ENCODE results near the gene SIGLEC10.
"Not testable (repeated sequence)": the region's sequence is repeated elsewhere in the genome, so short reads cannot be mapped to it uniquely, and the experiment has no call there.

Gene SIGLEC10

DNA sequence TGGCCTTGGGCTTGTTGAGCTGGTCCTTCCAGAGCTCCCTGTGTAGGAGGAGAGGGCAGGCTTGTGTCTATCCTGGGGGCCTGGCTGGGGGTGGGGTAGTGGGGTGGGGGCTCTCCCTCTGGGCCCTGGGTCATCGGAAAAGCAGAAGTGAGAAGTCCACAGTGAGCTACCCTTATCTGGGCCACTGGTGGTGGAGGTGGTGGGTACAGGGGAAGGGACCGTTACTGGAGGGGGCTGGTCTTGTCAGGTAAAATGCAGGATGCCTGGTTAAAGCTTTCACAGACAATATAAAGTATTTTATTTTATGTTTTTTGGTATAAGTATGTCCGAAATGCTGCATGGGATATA lies 342 bp upstream of the SIGLEC10 start:
- Histone ChIP-seq H3K4me2 (ENCODE audit: low read depth, low read length) (no peak overlapping the region), H3F3A (ENCODE audit: insufficient read depth, low read length) (no peaks in the 10 kb centered on the region), H3K79me2 (ENCODE audit: low read length) (no peaks in the 10 kb centered on the region), H3K36me3 (replicated peaks; ENCODE audit: insufficient read depth, low read length) (no peaks in the 10 kb centered on the region), H3K9me2 (replicated peaks; ENCODE audit: insufficient read depth, low read length) (no peaks in the 10 kb centered on the region), H3K9me3 (replicated peaks; ENCODE audit: insufficient read depth, low read length) (no peaks in the 10 kb centered on the region), H3K27ac (ENCODE audit: low read length) (no peak overlapping the region), H3K4me1 (ENCODE audit: low read length) (no peaks in the 10 kb centered on the region), H2AFZ (ENCODE audit: low read length) (no peak overlapping the region), H3K4me3 (ENCODE audit: low read length) (no peak overlapping the region), H3K9ac (ENCODE audit: low read length) (no peak overlapping the region), H4K20me1 (ENCODE audit: insufficient read depth, low read length) (no peaks in the 10 kb centered on the region), H3K27me3 (replicated peaks; ENCODE audit: insufficient read depth, low read length) (no peaks in the 10 kb centered on the region)
- TF ChIP-seq, protein P1, sequence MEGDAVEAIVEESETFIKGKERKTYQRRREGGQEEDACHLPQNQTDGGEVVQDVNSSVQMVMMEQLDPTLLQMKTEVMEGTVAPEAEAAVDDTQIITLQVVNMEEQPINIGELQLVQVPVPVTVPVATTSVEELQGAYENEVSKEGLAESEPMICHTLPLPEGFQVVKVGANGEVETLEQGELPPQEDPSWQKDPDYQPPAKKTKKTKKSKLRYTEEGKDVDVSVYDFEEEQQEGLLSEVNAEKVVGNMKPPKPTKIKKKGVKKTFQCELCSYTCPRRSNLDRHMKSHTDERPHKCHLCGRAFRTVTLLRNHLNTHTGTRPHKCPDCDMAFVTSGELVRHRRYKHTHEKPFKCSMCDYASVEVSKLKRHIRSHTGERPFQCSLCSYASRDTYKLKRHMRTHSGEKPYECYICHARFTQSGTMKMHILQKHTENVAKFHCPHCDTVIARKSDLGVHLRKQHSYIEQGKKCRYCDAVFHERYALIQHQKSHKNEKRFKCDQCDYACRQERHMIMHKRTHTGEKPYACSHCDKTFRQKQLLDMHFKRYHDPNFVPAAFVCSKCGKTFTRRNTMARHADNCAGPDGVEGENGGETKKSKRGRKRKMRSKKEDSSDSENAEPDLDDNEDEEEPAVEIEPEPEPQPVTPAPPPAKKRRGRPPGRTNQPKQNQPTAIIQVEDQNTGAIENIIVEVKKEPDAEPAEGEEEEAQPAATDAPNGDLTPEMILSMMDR (IDR thresholded peaks at IDR 0.05; ENCODE audit: low read length): no peak
- TF ChIP-seq EZH2phosphoT487 (IDR thresholded peaks at IDR 0.05; ENCODE audit: low read length): no peak
- TF ChIP-seq EZH2 (optimal IDR thresholded peaks at IDR 0.05; ENCODE audit: low read depth, low read length): no peak
- DNase-seq: no peak

DNA sequence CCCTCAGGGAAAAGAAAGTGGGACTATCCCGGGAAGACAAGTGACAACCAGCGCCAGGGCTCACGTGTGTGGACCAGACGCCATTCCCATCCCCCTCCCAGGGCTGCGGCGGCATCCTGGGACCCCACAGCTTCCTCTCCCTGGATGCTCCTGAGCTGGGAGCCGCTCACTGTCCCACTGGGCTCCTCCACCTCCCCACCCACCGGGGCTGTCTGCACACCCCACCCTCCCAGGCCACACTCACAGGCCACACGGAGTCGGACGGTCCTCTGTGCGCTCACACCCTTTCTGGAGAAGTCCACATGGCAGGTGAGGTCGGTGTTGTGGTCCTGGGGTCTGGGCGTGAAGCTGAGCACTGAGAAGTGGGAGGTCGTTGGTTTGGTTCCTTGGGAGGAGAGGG lies 1.0 kb downstream of the SIGLEC10 start:
- H4K20me1 ChIP-seq (ENCODE audit: insufficient read depth, low read length); H3K9ac ChIP-seq (ENCODE audit: low read length); H3K4me3 ChIP-seq (ENCODE audit: low read length); H3K4me1 ChIP-seq (ENCODE audit: low read length); H3K27me3 ChIP-seq (replicated peaks; ENCODE audit: insufficient read depth, low read length); DNase-seq; H2AFZ ChIP-seq (ENCODE audit: low read length); H3K27ac ChIP-seq (ENCODE audit: low read length); H3K9me2 ChIP-seq (replicated peaks; ENCODE audit: insufficient read depth, low read length); H3K9me3 ChIP-seq (replicated peaks; ENCODE audit: insufficient read depth, low read length); H3F3A ChIP-seq (ENCODE audit: insufficient read depth, low read length); H3K36me3 ChIP-seq (replicated peaks; ENCODE audit: insufficient read depth, low read length); H3K79me2 ChIP-seq (ENCODE audit: low read length); H3K4me2 ChIP-seq (ENCODE audit: low read depth, low read length): not testable (repeated sequence)

DNA sequence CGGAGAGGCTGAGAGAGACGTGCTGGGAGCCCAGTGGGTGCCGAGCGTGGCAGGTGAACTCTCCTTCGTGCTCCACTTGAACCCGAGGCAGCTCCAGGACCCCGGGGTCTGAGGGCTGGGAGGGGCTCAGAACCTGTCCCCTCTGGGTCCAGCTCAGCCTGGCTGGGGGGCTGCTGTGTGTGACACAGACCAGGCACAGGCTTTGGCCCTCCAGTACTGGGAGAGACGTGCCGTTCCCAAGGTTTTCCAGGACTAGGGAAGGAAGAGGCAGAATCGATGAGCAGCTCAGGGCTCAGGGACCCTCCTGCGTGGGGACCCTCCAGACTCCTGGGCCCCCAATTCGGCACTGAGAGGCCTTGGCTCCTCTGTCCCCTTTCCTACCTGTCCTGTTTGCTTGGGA lies 2.3 kb downstream of the SIGLEC10 start:
- TF ChIP-seq, protein P1 (IDR thresholded peaks at IDR 0.05; ENCODE audit: low read length): no peak
- TF ChIP-seq EZH2 (optimal IDR thresholded peaks at IDR 0.05; ENCODE audit: low read depth, low read length): no peak
- TF ChIP-seq EZH2phosphoT487 (IDR thresholded peaks at IDR 0.05; ENCODE audit: low read length): no peak
- H3F3A ChIP-seq (ENCODE audit: insufficient read depth, low read length): no peaks in the 10 kb centered on the region
- no peak overlapping the region for H3K4me2 ChIP-seq (ENCODE audit: low read depth, low read length)
- DNase-seq: no peak
- no peak overlapping the region for H3K4me3 ChIP-seq (ENCODE audit: low read length)
- H3K79me2 ChIP-seq (ENCODE audit: low read length): no peaks in the 10 kb centered on the region
- no peaks in the 10 kb centered on the region for H3K27me3 ChIP-seq (replicated peaks; ENCODE audit: insufficient read depth, low read length)
- no peaks in the 10 kb centered on the region for H3K9me3 ChIP-seq (replicated peaks; ENCODE audit: insufficient read depth, low read length)
- H3K36me3 ChIP-seq (replicated peaks; ENCODE audit: insufficient read depth, low read length): no peaks in the 10 kb centered on the region
- no peak overlapping the region for H3K27ac ChIP-seq (ENCODE audit: low read length)
- no peaks in the 10 kb centered on the region for H3K4me1 ChIP-seq (ENCODE audit: low read length)
- no peak overlapping the region for H3K9ac ChIP-seq (ENCODE audit: low read length)
- H2AFZ ChIP-seq (ENCODE audit: low read length): no peak overlapping the region
- no peaks in the 10 kb centered on the region for H4K20me1 ChIP-seq (ENCODE audit: insufficient read depth, low read length)
- H3K9me2 ChIP-seq (replicated peaks; ENCODE audit: insufficient read depth, low read length): no peaks in the 10 kb centered on the region

DNA sequence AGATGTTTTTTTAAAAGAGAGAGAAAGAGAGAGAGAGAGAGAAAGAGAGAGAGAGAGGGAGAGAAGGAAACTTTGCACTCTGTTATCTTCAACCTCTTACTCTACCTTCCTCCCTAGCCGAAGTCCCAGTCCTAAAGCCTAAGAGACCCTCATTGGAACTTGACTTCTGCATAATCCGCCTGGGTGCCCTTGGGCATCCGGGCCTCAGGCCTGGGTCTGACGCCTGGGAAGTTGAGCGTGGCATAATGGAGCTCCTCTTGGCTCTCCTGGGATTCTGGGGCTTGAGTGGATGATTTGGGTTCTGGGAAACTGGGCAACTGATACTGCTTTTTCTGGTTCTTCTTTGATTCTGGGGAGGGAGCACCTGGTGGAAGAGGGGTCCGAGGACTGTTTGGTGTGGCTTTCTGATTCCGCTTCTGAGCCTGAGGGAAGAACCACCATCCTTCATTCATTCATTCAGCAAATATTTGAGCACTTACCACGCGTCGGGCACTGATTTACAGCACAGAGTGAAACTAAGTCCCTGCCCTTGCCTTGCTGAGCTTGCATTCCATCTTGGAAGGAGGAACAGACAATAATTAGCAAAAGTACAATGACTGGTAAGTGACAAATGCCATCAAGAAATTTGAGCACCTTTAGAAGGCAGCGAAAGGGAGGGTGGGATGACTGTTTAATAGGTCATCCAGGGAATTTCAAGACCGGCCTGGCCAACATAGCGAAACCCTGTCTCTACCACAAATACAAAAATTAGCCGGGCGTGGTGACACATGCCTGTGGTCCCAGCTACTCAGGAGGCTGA lies 6.3 kb downstream of the SIGLEC10 start:
- Histone ChIP-seq H3K4me2 (ENCODE audit: low read depth, low read length) (no peak overlapping the region), H3K4me3 (ENCODE audit: low read length) (no peak overlapping the region), H3K27ac (ENCODE audit: low read length) (no peak overlapping the region), H4K20me1 (ENCODE audit: insufficient read depth, low read length) (no peaks in the 10 kb centered on the region), H3F3A (ENCODE audit: insufficient read depth, low read length) (no peaks in the 10 kb centered on the region), H3K9me3 (replicated peaks; ENCODE audit: insufficient read depth, low read length) (no peaks in the 10 kb centered on the region), H2AFZ (ENCODE audit: low read length) (no peak overlapping the region), H3K9ac (ENCODE audit: low read length) (no peak overlapping the region), H3K79me2 (ENCODE audit: low read length) (no peaks in the 10 kb centered on the region), H3K4me1 (ENCODE audit: low read length) (no peaks in the 10 kb centered on the region), H3K9me2 (replicated peaks; ENCODE audit: insufficient read depth, low read length) (no peaks in the 10 kb centered on the region), H3K27me3 (replicated peaks; ENCODE audit: insufficient read depth, low read length) (no peaks in the 10 kb centered on the region), H3K36me3 (replicated peaks; ENCODE audit: insufficient read depth, low read length) (no peaks in the 10 kb centered on the region)
- TF ChIP-seq EZH2 (optimal IDR thresholded peaks at IDR 0.05; ENCODE audit: low read depth, low read length) (no peak), EZH2phosphoT487 (IDR thresholded peaks at IDR 0.05; ENCODE audit: low read length) (no peak)
- TF ChIP-seq, protein P1 (IDR thresholded peaks at IDR 0.05; ENCODE audit: low read length): no peak
- no peak for DNase-seq
